Suppressor macrophage treated with lipopolysaccharide for 1 hour (primary cell): ENCODE measurements around the gene METTL22.
"Not testable (repeated sequence)": the region's sequence is repeated elsewhere in the genome, so short reads cannot be mapped to it uniquely, and the experiment has no call there.

ENCODE experiments used
- DNase-seq, 3 donors: peaks; one replicate each; pipeline ENCODE4 v3.0.0-alpha.2; 2020 to 2022

The METTL22 gene

GRCh38 chr16:8634991-8635736, 13.7 kb downstream of the METTL22 start:
- DNase-seq = no peak

- no peak for DNase-seq
Observed at GRCh38 chr16:8639694-8640093, 18.2 kb downstream of the METTL22 start.

- no peak for DNase-seq
Observed at GRCh38 chr16:8641671-8642070, 20.2 kb downstream of the METTL22 start.

GRCh38 chr16:8642146-8642545, 20.6 kb downstream of the METTL22 start:
- DNase-seq = no peak

GRCh38 chr16:8644211-8645140, 23.0 kb downstream of the METTL22 start:
- DNase-seq = peak; percentile 77 to 82 (median 81)

- no peak for DNase-seq
Observed at GRCh38 chr16:8645141-8645521, 23.6 kb downstream of the METTL22 start.

- DNase-seq = no peak
Observed at GRCh38 chr16:8645831-8646230, 24.3 kb downstream of the METTL22 start.

- DNase-seq = no peak
Observed at GRCh38 chr16:8646326-8647053, 25.0 kb downstream of the METTL22 start.

GRCh38 chr16:8647721-8648318, 26.3 kb downstream of the METTL22 start:
- DNase-seq = no peak

GRCh38 chr16:8648877-8649276, 27.4 kb downstream of the METTL22 start:
- no peak for DNase-seq

- no peak for DNase-seq
Observed at GRCh38 chr16:8649829-8650554, 28.5 kb downstream of the METTL22 start.

- DNase-seq = not testable (repeated sequence)
Observed at GRCh38 chr16:8651958-8652357, 30.5 kb downstream of the METTL22 start.

GRCh38 chr16:8655184-8655717, 33.8 kb downstream of the METTL22 start:
- peak; percentile 46 to 70 (median 65) for DNase-seq

GRCh38 chr16:8656376-8656775, 34.9 kb downstream of the METTL22 start:
- DNase-seq = no peak

GRCh38 chr16:8660841-8661301, 39.4 kb downstream of the METTL22 start:
- DNase-seq = peak; percentile 41 to 56 (median 46)

- no peak for DNase-seq
Observed at GRCh38 chr16:8661703-8662102, 40.2 kb downstream of the METTL22 start.

GRCh38 chr16:8663192-8664089, 41.9 kb downstream of the METTL22 start:
- no peak for DNase-seq

- DNase-seq = no peak
Observed at GRCh38 chr16:8665529-8665928, 44.0 kb downstream of the METTL22 start.

- no peak for DNase-seq
Observed at GRCh38 chr16:8667492-8667891, 46.0 kb downstream of the METTL22 start.

GRCh38 chr16:8668113-8668512, 46.6 kb downstream of the METTL22 start:
- no peak for DNase-seq

- DNase-seq = no peak
Observed at GRCh38 chr16:8669481-8669880, 48.0 kb downstream of the METTL22 start.
